IPS DF 6.9 (cell line): ENCODE data around the gene ZNF232.
A peak's percentile ranks its signal among the peaks of the same experiment; 100 is the strongest.
"Not testable (repeated sequence)": the region's sequence is repeated elsewhere in the genome, so short reads cannot be mapped to it uniquely, and the experiment has no call there.

Experiments
- DNase-seq: peaks from one replicate; pipeline ENCODE4 v3.0.0-alpha.2; 2013; ENCODE audit warnings: low read depth, low spot score
- H3K27ac ChIP-seq: one replicate; pipeline ENCODE4 v1.5.1; 2013; ENCODE audit warnings: low read length, control low read depth
- H3K27me3 ChIP-seq: 2 replicates; pipeline ENCODE4 v1.6.1; 2013; ENCODE audit warnings: mild to moderate bottlenecking, low read length; ENCODE audit not compliant: control insufficient read depth, insufficient read depth
- H3K36me3 ChIP-seq: 2 replicates; pipeline ENCODE4 v1.6.1; 2013; ENCODE audit warnings: low read length; ENCODE audit not compliant: control insufficient read depth, insufficient read depth
- H3K4me1 ChIP-seq: 2 replicates; pipeline ENCODE4 v1.6.1; 2013; ENCODE audit warnings: low read length; ENCODE audit not compliant: control insufficient read depth, insufficient read depth
- H3K4me3 ChIP-seq: 2 replicates; pipeline ENCODE4 v1.5.1; 2013; ENCODE audit warnings: mild to moderate bottlenecking, low read length
- H3K9me3 ChIP-seq: 2 replicates; pipeline ENCODE4 v1.6.1; 2013; ENCODE audit warnings: low read length, inconsistent platforms; ENCODE audit not compliant: control insufficient read depth, insufficient read depth
- WGBS: extraction: QIAGEN DNeasy Blood & Tissue Kit; methylation state at CpG from one replicate; pipeline ENCODE4 v1.1.7; 2013; ENCODE audit warnings: mixed read lengths, missing lambda C conversion rate; ENCODE audit not compliant: insufficient read length, insufficient coverage; 5-methylcytosine and 5-hydroxymethylcytosine counted together

Gene ZNF232

GRCh38 chr17:5111402-5112204 is at the start of gene ZNF232:
TSS of gene ZNF232 (minus strand) at chr17:5111878. CDS start at chr17:5111822, 56 bp downstream.
- Histone ChIP-seq H3K27ac (no peak within 1 kb of the TSS), H3K27me3 (no peaks in the 10 kb centered on the region), H3K4me3 (peak within 1 kb of the TSS; percentile 86), H3K4me1 (no peaks in the 10 kb centered on the region), H3K36me3 (peaks cover 15% of the 10 kb centered on the region), H3K9me3 (no peaks in the 10 kb centered on the region)
- DNase-seq: peak; percentile 96
- no CpG with 5 or more reads among the region's 69 CpGs for WGBS

- H3K27ac ChIP-seq, DNase-seq, H3K4me1 ChIP-seq, H3K9me3 ChIP-seq, H3K27me3 ChIP-seq, H3K36me3 ChIP-seq, H3K4me3 ChIP-seq: not testable (repeated sequence)
- no CpG with 5 or more reads among the region's 1 CpG for WGBS
Observed at GRCh38 chr17:5160702-5161101, 49.0 kb upstream of the ZNF232 start.

GRCh38 chr17:5146122-5146521 is 34.4 kb upstream of the ZNF232 start:
- DNase-seq, H3K36me3 ChIP-seq, H3K9me3 ChIP-seq, H3K4me3 ChIP-seq, H3K27ac ChIP-seq, H3K27me3 ChIP-seq, H3K4me1 ChIP-seq: not testable (repeated sequence)
- no CpG with 5 or more reads among the region's 1 CpG for WGBS

GRCh38 chr17:5142877-5143276 is 31.2 kb upstream of the ZNF232 start:
- H3K27ac ChIP-seq, H3K4me1 ChIP-seq, H3K9me3 ChIP-seq, H3K4me3 ChIP-seq, DNase-seq, H3K27me3 ChIP-seq, H3K36me3 ChIP-seq: not testable (repeated sequence)
- no CpG with 5 or more reads among the region's 18 CpGs for WGBS

GRCh38 chr17:5139458-5139732 is 27.7 kb upstream of the ZNF232 start:
- Histone ChIP-seq H3K27ac (no peak overlapping the region), H3K9me3 (no peaks in the 10 kb centered on the region), H3K36me3 (no peaks in the 10 kb centered on the region), H3K4me1 (no peaks in the 10 kb centered on the region), H3K27me3 (no peaks in the 10 kb centered on the region), H3K4me3 (no peak overlapping the region)
- no CpG with 5 or more reads among the region's 5 CpGs for WGBS
- DNase-seq: no peak

- no peak overlapping the region for H3K4me3 ChIP-seq
- no CpG with 5 or more reads among the region's 24 CpGs for WGBS
- H3K36me3 ChIP-seq: no peaks in the 10 kb centered on the region
- no peaks in the 10 kb centered on the region for H3K4me1 ChIP-seq
- H3K27me3 ChIP-seq: no peaks in the 10 kb centered on the region
- no peaks in the 10 kb centered on the region for H3K9me3 ChIP-seq
- H3K27ac ChIP-seq: no peak overlapping the region
- DNase-seq: no peak
Observed at GRCh38 chr17:5138616-5139457, 27.2 kb upstream of the ZNF232 start.

GRCh38 chr17:5138198-5138544 is 26.5 kb upstream of the ZNF232 start:
- H3K27ac ChIP-seq, H3K27me3 ChIP-seq, H3K4me1 ChIP-seq, H3K9me3 ChIP-seq, DNase-seq, H3K4me3 ChIP-seq, H3K36me3 ChIP-seq: not testable (repeated sequence)
- no CpG with 5 or more reads among the region's 9 CpGs for WGBS

- WGBS: no CpG with 5 or more reads among the region's 15 CpGs
- not testable (repeated sequence) for DNase-seq, H3K36me3 ChIP-seq, H3K4me1 ChIP-seq, H3K27me3 ChIP-seq, H3K9me3 ChIP-seq, H3K27ac ChIP-seq, H3K4me3 ChIP-seq
Observed at GRCh38 chr17:5137511-5138197, 26.0 kb upstream of the ZNF232 start.

GRCh38 chr17:5136580-5137412 is 25.1 kb upstream of the ZNF232 start:
- not testable (repeated sequence) for H3K36me3 ChIP-seq, H3K4me1 ChIP-seq, DNase-seq, H3K4me3 ChIP-seq, H3K27ac ChIP-seq, H3K27me3 ChIP-seq, H3K9me3 ChIP-seq
- WGBS: no CpG with 5 or more reads among the region's 14 CpGs
